Activated CD8-positive, alpha-beta memory T cell treated with anti-CD3 and anti-CD28 coated beads, Interleukin-2, amount 50 U/mL, for 48 hours (primary cell): ENCODE results near the gene PLXNA2.

Experiments used
- DNase-seq: peaks from one replicate; pipeline ENCODE4 v3.0.0-alpha.2; 2020

PLXNA2 gene

DNA sequence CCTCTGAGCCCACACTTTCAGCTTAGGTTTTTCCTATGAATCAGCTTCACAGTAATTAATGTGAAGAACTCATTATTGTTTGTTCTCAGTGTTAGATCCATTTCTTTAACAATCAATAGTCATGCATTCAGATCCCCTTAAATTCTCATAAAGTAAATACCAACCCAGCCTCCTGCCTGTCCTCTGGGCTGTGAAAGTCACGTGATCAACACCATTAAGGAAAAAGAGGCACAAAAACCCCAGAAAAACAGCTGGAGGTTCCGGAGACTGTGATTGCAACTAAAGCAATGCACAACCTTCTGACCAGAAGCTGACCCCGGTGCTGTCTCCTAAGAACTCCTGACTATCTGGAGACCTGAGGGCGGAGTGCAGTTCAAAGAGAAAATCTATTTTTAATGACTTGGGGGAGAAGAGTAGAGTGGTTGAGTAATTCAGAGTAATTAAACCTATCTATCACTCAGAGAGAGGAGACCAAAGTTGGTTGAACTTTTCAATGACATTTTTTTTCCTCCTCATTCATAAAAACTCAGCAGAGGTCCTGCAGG, 132.5 kb downstream of the PLXNA2 start:
- DNase-seq: no peak

DNA sequence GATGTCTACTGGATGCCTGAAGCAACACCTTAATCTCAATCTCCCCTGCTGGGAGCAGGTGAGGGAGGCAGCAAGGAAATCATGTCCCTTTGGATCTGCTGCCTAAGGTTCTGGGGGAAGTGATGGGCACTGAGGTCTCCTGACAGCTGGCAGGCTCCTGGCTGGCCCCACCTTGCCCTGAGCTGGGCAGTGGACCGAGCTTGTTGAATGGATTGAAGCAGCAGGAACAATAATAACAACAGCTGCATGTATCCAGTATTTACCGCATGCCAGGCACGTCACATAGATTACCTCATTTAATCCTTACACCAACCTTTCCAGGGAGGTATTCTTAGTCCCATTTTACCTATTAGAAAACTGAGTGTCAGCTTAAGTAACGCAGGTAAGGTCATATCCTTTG, 133.9 kb downstream of the PLXNA2 start:
- DNase-seq: no peak

DNA sequence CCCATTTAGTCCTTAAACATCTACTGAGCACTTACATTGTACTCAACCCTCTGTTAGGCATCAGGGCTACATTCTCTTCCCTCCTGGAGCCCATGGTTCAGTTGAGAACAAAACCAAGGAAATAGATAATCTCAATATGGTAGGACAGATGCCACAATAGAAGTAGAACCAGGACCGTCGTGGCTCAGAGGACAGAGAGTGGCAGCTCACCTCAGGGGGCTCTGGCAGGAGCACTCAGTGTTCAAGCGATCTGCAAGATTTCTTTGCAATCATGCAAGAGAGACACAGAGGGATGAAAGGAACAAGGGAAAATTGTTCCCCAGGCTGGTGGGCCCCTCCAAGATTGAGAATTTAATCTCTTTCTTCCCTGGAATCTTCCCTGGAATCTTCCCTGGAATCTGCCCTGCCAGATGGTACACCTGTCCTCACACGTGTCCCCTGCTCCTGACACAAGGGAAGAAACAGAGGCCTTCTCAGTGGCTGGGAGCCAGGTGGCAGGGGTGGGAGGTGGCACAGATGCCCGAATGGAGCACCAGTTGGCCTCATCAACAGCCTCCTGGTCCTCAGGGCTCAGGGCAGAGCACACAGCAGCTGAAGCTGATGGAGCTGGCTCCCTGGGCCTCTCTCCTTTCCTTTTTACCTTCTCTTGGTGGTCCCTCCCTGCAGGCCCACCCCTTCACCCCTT, 135.4 kb downstream of the PLXNA2 start:
- DNase-seq: no peak

DNA sequence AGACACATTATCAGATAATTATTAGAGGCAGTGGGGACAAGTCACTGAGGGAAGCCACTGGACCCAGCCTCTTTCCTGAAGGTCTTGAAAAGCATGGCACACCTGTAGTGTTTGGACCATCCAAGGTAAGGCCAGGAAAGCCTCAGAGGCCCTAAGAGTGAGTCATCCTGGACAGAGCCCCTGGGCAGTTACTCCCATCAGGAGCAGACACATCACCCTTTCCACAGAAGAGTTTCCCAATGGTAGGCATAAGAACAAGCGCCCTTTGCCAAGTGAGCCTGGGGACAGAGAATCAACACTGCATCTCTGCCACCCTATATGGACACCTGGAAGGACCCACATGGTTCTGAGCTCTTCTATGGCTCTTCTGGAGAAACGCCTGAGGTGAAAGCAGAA, 136.0 kb downstream of the PLXNA2 start:
- DNase-seq: no peak

DNA sequence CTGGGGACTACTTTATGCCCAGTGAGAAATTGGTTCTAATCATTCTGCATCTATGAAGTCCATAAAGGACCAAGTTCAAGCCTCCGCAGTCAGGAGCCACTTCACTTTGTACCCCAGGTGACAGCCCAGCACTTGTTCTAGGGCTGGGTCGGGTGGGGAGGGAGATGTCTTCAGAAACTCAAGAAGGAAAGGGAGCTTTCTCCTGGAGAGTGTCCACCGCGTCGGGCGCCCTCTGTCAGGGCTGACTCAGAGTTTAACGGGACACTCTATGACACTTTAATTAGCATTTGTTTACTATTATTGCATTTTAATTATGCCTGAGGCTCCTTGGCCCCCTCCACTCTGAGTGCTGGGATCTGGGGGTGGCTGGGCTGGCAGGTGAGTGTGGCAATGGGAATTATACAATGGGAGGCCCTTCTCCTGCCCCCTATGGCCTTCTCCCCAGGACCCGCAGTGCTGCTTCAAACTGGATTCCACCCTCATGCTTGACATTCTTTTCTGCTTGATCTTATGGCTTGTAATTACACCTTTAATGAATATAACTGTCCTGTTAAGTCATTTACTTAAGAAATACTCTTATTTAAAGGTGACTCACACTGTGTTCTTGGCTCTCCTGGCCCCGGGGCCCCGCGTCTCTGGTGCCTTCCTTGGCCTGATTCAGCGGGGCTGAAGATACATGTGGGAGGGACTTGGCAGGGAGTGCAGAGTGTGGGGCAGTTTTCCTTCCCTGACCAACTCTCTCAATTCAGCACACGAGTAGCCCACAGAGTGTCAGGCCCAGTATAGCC, 136.6 kb downstream of the PLXNA2 start:
- DNase-seq: no peak

DNA sequence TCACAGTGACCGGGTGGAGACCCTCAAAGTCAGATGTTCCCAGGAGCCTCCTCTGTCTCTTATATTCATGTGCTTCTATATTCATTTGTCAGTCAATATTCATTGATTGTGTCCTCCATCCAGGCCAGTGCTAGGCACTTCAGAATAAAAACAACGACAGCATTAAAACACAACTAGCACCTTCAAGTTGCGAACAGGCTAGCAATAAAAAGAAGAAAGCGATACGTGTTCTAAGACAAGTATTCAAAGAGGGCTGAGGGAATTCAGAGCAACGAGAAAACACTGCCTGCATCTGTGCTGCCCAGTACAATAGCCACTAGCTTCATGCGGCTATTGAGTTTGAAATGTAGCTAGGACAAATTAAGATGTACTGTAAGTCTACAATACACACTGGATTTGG, 138.0 kb downstream of the PLXNA2 start:
- DNase-seq: no peak

DNA sequence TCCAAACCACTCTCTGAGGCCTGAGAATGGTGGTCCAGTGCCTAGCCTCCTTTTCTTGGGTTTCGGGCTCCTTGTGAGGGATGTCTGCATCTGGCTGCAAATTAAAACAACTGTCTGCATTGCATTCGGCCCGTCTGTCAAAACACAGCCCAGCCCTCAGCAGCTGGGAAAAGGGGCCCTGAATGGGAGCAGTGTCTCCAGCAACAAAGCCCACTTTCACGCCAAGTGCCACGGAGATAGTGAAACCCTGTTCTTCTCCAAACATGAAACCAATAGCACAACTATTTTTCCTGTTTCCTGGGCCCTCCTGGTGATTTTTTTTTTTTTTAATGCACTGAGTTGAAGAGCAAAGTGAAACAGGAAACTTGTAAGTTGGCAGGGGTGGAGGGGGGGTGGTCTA, 138.4 kb downstream of the PLXNA2 start:
- no peak for DNase-seq

DNA sequence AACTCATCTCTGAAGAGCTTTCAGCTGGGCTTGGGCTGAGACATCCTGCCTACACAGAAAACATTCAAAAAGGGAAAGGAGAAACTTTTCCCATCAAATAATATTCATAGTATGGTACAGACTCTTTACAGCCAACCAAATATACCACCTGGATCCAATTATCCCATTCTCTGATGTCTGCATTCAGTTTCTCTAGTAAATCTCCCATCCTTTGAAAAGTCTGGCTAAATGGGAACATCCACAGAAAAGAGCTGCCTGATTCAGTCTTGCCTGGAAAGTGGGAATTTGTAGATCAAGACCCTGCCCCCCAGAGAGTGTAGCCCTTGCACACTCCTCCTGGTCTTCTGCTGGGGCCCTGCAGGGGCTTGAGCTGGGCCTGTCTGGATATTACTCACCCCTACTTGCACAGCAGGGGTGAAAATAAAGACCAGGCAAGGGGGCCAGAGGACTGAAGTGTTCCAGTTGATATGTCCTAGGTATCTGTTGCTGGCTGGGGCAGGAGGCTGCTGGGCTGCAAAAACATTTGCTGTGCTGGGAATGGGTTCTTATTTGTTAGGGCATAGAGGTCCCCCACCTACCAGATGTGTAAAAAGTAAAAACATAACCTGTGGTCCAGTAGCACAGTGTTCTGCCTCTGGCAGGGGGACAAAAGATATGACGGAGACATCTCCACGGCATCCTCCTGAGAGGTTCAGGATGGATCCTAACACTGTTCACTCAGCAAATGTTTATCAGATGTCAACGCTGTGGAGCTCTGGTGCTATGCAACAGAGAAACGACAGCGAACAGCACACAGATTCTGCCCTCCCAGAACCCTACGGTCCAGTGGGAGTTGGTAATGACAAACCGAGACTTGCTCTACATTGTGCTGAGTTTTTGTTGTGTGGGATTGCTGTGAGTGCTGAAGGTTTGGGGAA, 140.3 kb downstream of the PLXNA2 start:
- no peak for DNase-seq

DNA sequence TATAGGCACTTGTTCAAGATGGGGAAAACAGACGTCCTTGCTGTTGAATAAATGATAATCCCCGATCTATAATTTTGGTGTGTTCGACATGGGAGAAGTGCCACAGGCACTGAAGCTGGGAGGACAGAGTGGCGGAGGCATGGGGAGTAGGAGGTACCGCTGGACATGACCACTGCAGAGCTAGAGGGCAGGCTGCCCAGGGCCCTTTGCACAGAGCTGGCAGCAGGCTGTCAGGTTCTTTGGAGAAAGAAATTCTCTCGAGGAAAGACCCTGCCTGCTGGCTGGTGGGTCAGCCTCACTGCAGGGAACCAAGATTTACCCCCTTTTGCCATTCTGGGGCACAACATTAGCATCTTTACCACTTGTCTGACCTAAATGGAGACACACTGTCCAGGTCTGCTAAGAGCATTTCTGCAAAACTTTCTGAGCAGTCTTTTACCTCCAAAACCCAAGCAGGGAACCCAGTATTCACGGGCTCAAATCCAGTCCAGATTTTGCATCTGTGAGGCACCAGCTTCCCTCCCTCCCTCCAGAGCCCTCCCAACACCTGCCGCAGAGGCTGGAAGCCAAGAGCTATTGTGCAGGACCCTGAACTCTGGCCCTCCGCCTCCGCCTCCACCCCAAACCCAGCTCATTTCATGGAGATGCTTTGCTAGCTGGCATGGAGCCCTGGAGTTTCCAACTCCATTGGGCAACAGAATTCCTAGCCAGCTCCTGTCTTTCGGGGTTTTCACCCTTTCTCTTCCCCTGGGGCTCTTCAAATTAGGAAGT, 142.3 kb downstream of the PLXNA2 start:
- no peak for DNase-seq

DNA sequence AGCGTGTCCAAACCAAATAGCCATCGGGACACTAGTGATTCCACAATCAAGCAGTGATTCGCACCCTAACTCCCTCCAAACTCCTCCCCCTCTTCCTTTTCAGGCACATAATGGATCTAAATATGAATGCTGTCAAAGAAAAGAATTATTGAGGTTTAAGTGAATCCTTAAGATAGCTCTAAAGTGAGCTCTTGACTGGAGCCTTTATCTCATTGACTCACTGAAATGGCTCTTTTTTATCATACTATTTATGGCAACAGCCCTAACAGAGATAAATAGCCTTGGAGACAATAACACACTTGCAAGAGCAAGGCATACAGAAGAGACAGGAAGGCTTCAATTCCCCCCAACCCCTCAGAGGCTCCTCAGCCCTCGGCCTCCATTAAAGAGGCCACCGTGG, 143.3 kb downstream of the PLXNA2 start:
- no peak for DNase-seq

DNA sequence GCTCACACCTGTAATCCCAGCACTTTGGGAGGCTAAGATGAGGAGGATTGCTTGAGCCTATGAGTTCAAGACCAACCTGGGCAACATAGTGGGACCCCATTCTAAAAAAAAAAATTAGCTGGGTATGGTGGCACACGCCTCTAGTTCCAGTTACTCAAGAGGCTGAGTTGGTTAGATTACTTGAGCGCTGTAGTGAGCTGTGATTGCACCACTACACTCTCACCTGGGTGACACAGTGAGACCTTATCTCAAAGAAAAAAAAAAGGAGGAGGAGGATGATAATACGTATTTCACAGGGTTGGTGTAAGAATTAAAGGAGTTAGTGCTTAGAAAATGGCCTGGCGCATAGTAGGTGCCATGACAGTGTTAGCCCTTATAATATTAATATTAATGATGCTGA, 144.1 kb downstream of the PLXNA2 start:
- DNase-seq: no peak

DNA sequence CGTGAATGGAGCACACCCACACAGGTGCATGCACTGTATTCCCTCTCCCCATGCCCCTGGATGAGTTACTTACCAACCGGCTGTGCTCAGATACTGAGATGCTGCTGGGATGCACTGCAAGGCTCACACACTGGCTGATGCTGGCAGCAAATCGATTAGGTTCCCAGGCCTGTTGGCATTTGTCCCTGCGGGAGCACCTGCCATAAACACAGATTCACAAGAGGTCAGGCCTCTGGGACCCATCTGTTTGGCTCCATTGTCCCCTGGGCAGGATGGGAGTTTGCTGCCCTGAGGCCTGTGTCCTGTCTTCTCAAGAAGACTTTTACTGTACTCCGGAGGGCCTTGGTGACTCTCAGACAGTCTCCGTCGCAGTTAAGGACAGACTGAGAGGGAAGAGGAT, 145.4 kb downstream of the PLXNA2 start:
- DNase-seq: no peak

DNA sequence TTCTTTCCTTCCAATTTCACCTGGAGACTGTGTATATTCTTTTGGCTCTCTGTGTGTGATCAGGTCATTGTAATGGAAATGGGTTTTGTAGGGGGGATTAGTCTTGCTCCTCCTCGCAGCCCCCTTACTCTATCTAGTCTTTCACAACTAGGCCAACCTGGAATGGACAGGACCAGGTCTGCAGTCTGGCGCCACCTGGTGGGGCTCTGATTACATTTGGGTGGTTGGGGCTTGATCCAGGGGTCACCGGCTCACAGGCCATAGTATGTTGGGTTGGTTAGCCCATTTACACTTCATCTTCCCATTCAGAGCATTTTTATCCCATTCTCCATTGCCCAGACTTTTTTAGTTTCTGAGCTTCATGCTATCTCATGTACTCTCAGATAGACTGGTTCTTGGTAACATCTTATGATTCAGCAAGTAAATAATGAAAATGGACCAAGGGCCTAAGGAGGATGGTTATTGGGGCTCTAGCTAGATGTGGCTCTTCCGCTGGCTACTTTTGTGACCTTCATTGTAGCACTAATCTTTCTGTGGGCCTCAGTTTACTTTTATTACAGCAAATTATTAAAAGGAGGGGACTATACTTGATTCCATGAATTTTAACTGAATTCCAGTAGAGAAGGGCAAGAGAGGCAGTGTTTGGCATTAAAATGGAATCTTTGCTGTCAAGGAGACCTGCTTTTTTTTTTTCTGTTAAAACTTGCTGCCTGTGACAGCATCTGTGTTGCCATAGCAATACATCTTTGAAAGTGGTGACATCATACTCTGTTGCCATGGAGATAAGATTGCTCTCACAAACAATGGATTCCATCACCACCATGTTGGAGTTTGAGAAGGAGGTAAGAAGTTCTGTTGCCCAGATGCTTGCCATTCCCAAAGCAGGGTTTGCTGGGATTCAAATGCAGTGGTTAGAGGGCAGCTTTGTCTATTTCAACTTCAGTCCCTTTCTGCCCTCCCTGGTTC, 150.1 kb downstream of the PLXNA2 start:
- peak; percentile 84 for DNase-seq

DNA sequence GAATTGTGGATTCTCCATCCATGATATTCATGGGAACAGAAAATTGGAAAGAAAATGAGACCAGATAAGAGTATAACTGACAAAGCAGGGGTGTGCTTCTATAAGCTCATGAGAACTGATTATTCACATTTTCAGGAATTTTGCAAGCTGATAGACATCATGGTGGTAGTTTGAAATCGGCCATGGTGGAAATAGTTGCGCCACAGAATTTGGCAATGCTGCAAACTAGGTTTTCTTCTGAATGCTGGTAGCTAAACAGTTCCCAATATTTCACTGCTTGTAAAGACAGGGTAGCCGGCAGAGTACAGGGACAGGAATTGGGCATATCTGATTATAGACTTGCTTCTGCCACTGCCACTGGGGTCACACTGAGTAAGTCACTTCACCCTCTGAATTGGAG, 151.1 kb downstream of the PLXNA2 start:
- DNase-seq: no peak

DNA sequence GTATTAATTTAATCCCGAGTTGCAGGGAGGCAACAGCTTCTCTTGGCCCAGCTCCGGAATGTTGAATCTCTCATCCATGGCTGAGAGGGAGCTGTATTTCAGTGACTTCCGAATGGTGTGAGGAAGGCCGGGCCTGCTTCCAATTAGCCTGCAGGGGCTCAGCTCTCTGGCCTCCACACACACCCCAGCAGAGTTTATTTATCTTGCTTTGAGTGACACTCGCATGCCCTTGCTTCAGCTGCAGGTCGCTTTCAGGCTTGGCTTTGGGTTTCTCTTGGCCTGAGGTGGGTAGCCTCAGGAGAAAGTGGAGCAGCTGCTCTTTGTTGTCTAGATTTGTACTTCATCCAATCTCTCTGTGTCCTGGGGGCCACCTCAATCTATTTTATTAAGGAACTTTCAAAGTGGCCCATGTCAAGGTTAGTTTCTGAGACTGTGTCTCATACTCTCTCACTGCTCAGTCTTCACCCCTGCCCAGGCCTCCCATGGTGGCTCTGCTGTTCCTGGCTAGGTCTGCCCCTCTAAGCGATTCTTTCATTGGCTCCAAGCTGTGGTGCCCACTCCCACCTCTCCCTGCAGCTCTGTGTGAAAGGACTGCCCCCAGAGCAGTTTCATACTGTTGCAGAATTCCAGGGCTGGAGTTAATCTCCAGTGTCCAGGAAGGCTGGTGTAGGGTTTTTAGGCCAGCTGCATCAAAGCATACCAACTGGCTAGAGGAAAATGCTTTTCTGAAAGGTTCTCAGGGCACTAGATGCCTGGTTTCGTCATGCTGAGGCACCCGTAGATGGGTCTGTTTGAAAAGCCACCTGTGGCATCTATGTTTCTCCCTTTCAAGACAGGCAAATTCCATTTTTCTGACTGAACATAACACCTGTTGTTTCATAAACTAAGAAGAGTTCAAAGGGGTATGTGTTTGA, 153.5 kb downstream of the PLXNA2 start:
- no peak for DNase-seq

DNA sequence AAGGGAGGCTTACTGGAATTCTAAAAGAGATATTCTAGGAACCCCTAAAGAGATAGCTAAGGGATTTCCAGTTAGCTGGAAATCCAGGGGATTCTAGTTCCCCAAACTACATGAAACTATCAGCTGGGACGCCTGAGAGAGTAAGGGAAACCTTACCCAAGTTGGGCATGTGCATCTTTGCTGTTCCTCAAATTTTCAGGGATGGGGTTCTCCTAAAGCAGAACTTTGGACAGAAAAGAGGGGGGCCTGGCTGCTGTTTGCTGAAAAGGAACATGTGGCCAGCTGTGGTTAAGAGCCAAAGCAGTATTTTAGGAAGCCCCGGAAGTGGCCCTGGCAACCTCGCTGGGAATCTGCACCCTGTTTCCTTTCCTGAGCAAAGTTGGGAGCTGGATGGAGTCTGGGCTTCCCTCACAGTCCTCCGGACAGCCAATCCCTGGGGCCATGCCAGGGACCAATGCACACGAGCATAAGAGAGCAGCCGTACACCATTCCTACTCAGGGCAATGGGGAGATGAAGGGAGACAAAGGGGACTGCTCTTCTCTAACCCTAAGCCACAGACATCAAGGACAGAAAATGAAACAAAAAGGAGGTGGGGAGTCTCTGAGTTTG, 154.3 kb downstream of the PLXNA2 start:
- no peak for DNase-seq

DNA sequence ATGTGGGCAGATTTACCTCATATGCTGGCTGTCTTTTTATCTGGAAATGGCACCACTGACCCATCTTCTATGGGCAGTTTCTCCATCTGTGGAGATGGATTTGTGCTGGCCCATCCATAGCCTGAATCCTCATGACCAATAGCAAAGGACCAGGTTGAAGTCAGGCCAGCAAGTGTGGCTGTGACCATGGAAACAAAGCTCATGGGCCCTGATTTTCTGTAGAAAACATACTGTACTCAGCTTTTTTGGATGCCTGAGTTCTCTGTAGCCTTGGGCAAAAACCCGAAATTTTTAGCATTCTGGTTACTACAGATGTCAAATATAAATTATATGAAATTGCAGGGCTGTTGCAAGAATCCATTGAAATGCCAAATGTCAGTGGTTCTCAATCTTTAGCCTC, 155.0 kb downstream of the PLXNA2 start:
- DNase-seq: no peak

DNA sequence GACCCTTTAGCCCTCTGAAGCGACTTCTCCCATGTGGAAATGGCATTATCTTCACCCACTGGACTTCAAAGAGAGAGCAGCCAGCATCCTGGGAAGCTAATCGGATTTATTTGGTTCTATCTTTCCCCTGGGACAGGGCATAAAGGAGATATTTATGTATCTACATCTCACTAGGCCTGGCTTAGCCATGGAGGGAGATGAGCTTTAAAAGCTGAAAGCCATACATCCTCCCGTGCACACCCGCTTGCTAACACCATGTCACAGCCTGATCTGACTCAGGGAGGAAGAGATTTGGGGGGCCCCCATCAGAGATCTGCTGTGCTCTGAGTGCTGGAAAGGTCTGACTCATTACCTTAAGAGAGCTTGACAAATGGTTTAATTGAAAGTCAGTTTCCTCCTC, 155.9 kb downstream of the PLXNA2 start:
- no peak for DNase-seq

DNA sequence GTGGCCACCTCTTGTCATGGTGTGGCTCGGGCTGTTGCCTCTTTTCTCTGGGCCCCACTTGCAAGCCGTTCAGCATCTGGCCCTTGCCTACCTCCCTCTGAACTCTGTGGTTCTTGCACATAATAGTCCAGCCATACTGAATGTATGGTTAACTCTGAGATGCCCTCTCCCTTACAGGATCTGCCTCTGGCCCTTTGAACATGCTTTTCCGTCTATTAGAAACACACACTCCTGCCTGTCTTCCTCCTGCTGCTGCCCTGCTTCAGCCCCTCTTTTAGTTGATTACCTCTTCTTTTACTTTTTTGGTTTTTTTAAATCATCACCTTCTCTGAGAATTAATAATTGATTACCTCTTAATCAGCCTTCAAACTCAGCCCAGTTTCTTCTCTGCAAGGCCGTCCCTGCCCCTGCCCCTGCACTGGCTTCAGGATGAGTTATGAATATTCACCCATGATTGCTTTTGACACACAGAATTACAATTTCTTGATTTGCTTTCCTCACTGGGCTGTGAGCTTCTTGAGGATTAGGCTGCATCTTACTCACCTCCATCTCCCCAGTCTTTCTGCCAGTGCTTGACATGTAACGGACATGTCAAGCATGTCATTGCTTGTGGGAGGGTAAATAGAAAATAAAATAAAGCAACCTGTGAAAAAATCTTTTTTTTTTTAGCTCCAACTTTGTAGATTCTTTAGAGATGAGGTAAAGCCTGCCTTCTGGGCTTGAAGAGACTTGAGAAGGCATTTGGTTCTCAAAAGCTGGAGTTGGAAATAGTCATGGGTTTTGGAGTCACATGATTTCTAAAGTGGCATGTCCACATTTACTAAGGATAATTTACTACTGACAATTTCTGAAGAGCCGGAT, 158.3 kb downstream of the PLXNA2 start:
- no peak for DNase-seq
